Body of pancreas (tissue), 4 donors: ENCODE results near the gene IER5.

Experiments
- CTCF ChIP-seq, 7 experiments: fragments of 450-650 bp in 4 of 7; fragments of 200-600 bp in 3 of 7; sonication (generic) in 3 of 7; IDR thresholded peaks; one replicate each; pipeline ENCODE4 v1.5.1; 2016 to 2019; ENCODE audit warnings: antibody characterized with exemption in 7 of 7
- POLR2A ChIP-seq, 3 donors: fragments of 450-650 bp; IDR thresholded peaks; one replicate each; pipeline ENCODE4 v1.6.1; 2016; ENCODE audit warnings: antibody characterized with exemption in 3 of 3, mild to moderate bottlenecking in 2 of 3

DNA sequence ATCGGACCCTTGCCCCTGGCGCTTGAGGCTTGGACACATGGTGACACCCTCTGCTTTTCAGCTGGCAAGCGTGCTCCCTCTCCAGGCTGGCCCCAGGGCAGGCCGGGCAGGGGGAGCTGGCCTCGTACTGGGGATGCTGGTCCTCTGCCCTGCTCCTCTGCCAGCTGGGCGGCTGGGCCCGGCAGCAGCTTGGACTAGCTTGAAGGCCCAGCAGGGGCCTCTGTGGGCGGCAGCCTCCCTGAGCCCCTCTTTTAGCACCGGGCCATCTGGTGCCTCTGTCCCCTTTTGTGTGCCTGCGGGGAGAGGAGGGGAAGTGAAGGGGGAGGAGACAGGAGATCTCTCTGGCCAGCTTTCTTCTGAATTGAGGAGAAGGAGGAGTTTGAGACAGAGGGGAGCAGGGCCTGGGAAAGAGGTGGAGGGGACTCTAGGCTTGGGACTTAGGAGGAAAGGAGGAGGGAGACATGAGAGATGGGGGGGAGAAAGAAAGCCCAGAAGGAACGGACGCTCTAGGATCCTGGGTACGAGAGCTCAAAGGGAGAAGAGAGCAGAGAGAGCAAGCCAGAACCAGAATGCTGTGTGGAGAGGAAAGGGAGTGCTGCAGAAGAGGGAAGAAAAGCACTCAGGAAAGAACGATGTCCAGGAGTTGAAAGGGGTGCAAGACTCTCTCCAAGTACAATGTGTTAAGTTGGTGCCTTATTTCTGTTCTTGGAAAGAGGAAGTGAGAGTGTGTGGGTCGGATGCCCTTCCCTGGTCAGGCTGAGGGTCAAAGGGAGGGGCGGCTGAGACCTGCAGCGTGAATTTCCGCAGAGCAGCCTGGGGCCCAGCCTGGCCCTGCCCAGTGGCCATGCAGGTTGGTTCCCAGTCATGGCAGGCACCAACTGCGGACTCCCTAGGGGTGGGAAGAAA lies 40.3 kb downstream of the IER5 start:
- TF ChIP-seq CTCF (IDR thresholded peaks at IDR 0.05): no peak
- TF ChIP-seq POLR2A (IDR thresholded peaks at IDR 0.05): no peak
